Panc1 (cell line): ENCODE data around the gene MSH3. TPM values are rescaled to one million over a fixed set of nuclear protein-coding genes. Genes with fewer than 3 reads are reported as not detected.

Source experiments
- ATAC-seq: fragments of 200-7000 bp; cut with Tn5 transposase; 2 replicates; pipeline ENCODE4 v1.9.1; 2020; ENCODE audit warnings: mild to moderate bottlenecking, moderate library complexity
- BruUV-seq: library from RNA; stranded (reverse); fragments of 400-500 nt; replicated peaks from 2 replicates; lab custom pipeline; 2021; lab: Mats Ljungman, UMichigan
- CTCF ChIA-PET: fragments of 300-600 bp; sonication (Branson Sonifier 250); formaldehyde crosslinking; loops from one replicate; lab custom pipeline; 2022; ENCODE audit warnings: antibody characterized with exemption; lab: Charles Lee
- POLR2A ChIA-PET: fragments of 300-600 bp; sonication (Branson Sonifier 250); formaldehyde crosslinking; loops from one replicate; lab custom pipeline; 2022; ENCODE audit warnings: antibody characterized with exemption; lab: Charles Lee
- DNase-seq: peaks from one replicate; pipeline ENCODE4 v3.0.0-alpha.2; 2010; ENCODE audit warnings: low read depth, low spot score
- H3K27ac ChIP-seq: 2 replicates; pipeline ENCODE4 v1.5.1; 2011; ENCODE audit warnings: mild to moderate bottlenecking, low read length, inconsistent platforms
- H3K27me3 ChIP-seq: fragments of 200-500 bp; sonication (Bioruptor generic); 2 replicates; pipeline ENCODE4 v1.6.0; 2014; ENCODE audit warnings: low read length, inconsistent platforms; ENCODE audit not compliant: control insufficient read depth, insufficient read depth
- H3K36me3 ChIP-seq: fragments of 200-500 bp; sonication (Bioruptor generic); 2 replicates; pipeline ENCODE4 v1.5.1; 2014; ENCODE audit warnings: inconsistent platforms, mild to moderate bottlenecking, low read length, moderate library complexity; ENCODE audit not compliant: control insufficient read depth, insufficient read depth
- H3K4me1 ChIP-seq: 2 replicates; pipeline ENCODE4 v1.5.1; 2011; ENCODE audit warnings: inconsistent platforms, mild to moderate bottlenecking, low read length, moderate library complexity; ENCODE audit not compliant: control insufficient read depth, insufficient read depth
- H3K4me3 ChIP-seq, 2 experiments: 2 replicates each; pipeline ENCODE4 v1.5.1; 2011 to 2012; ENCODE audit warnings: low read depth in 2 of 2, low read length in 2 of 2, mild to moderate bottlenecking in 2 of 2, inconsistent platforms in 1 of 2, moderate library complexity in 1 of 2
- H3K9me3 ChIP-seq: fragments of 200-500 bp; sonication (Bioruptor generic); 2 replicates; pipeline ENCODE4 v1.5.1; 2014; ENCODE audit warnings: low read depth, mild to moderate bottlenecking, inconsistent platforms, low read length, moderate library complexity; ENCODE audit not compliant: control insufficient read depth, insufficient read depth
- POLR2AphosphoS5 ChIP-seq: IDR thresholded peaks from 2 replicates; pipeline ENCODE4 v1.6.1; 2012; ENCODE audit warnings: mild to moderate bottlenecking, low read depth, low read length, moderate library complexity
- SIN3A ChIP-seq: IDR thresholded peaks from 2 replicates; pipeline ENCODE4 v1.6.1; 2012; ENCODE audit warnings: low read depth, mild to moderate bottlenecking, low read length, moderate library complexity, borderline replicate concordance; ENCODE audit not compliant: insufficient read depth
- TCF7L2 ChIP-seq: IDR thresholded peaks from 2 replicates; pipeline ENCODE4 v1.6.1; 2011; ENCODE audit warnings: mild to moderate bottlenecking, low read depth, low read length, inconsistent platforms
- in situ Hi-C: cut with HindIII; loops from 2 replicates; pipeline ENCODE4 v1.10.0; 2016; ENCODE audit warnings: low sequenced_read_pairs, low pct_unique_long_range_greater_than_20kb
- intact Hi-C: fragments of 100-400 bp; cut with micrococcal nuclease; formaldehyde crosslinking; loops from one replicate; pipeline ENCODE4 v1.10.0; 2022; ENCODE audit not compliant: unreplicated experiment
- total RNA-seq: library from RNA; stranded (reverse); gene quantifications from one replicate; pipeline ENCODE4 v1.2.1, GENCODE V29; 2021; ENCODE audit not compliant: unreplicated experiment
- TF ChIP-seq, protein P1 (sequence below), 2 experiments: IDR thresholded peaks; 2 replicates each; pipeline ENCODE4 v1.6.1; 2011 to 2012; ENCODE audit warnings: low read depth in 2 of 2, control low read depth in 1 of 2, low read length in 1 of 2, mild to moderate bottlenecking in 1 of 2, moderate library complexity in 1 of 2; ENCODE audit not compliant: insufficient read depth in 1 of 2
- TF ChIP-seq, protein P2 (sequence below): fragments of 450-650 bp; IDR thresholded peaks from 2 replicates; pipeline ENCODE4 v1.5.1; 2017; ENCODE audit warnings: mild to moderate bottlenecking

The MSH3 gene
- total RNA-seq, 1 experiment from 2014 or later = 18.9 TPM

DNA sequence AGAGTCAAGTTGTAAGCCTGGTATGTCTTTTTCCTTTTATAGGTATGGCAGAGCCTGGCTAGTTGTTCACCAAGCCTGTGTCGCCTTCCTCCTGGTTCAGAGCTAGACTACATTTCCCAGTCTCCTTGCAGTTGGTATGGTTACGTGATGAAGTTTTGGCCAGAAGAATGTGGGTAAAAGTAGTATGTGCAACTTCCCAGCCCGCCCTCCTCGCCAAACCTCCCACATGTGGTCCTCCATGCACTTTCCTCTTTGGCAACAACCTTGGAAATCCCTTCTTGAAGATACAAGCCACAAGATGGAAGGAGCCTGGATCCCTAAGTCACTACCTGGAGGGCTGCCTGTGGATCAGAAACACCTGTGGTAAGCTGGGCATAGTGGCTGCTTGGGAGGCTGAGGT, 36.0 kb upstream of the MSH3 start:
- no TSS peak for BruUV-seq
- Histone ChIP-seq H3K4me3 (no peak overlapping the region), H3K9me3 (no peaks in the 10 kb centered on the region), H3K27me3 (no peaks in the 10 kb centered on the region), H3K4me1 (no peaks in the 10 kb centered on the region), H3K36me3 (no peaks in the 10 kb centered on the region), H3K27ac (no peak overlapping the region)
- intact Hi-C loops = no loop called here
- in situ Hi-C loops = no loop called here
- ATAC-seq = no peak
- ChIA-PET CTCF (no interaction called here), POLR2A (no interaction called here)
- TF ChIP-seq, protein P1, sequence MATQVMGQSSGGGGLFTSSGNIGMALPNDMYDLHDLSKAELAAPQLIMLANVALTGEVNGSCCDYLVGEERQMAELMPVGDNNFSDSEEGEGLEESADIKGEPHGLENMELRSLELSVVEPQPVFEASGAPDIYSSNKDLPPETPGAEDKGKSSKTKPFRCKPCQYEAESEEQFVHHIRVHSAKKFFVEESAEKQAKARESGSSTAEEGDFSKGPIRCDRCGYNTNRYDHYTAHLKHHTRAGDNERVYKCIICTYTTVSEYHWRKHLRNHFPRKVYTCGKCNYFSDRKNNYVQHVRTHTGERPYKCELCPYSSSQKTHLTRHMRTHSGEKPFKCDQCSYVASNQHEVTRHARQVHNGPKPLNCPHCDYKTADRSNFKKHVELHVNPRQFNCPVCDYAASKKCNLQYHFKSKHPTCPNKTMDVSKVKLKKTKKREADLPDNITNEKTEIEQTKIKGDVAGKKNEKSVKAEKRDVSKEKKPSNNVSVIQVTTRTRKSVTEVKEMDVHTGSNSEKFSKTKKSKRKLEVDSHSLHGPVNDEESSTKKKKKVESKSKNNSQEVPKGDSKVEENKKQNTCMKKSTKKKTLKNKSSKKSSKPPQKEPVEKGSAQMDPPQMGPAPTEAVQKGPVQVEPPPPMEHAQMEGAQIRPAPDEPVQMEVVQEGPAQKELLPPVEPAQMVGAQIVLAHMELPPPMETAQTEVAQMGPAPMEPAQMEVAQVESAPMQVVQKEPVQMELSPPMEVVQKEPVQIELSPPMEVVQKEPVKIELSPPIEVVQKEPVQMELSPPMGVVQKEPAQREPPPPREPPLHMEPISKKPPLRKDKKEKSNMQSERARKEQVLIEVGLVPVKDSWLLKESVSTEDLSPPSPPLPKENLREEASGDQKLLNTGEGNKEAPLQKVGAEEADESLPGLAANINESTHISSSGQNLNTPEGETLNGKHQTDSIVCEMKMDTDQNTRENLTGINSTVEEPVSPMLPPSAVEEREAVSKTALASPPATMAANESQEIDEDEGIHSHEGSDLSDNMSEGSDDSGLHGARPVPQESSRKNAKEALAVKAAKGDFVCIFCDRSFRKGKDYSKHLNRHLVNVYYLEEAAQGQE (IDR thresholded peaks at IDR 0.05; ENCODE audit: insufficient read depth in 1 of 2, low read depth in 2 of 2, low read length in 1 of 2) = no peak
- TF ChIP-seq POLR2AphosphoS5 (no peak), SIN3A (no peak), TCF7L2 (no peak)
- TF ChIP-seq, protein P2, sequence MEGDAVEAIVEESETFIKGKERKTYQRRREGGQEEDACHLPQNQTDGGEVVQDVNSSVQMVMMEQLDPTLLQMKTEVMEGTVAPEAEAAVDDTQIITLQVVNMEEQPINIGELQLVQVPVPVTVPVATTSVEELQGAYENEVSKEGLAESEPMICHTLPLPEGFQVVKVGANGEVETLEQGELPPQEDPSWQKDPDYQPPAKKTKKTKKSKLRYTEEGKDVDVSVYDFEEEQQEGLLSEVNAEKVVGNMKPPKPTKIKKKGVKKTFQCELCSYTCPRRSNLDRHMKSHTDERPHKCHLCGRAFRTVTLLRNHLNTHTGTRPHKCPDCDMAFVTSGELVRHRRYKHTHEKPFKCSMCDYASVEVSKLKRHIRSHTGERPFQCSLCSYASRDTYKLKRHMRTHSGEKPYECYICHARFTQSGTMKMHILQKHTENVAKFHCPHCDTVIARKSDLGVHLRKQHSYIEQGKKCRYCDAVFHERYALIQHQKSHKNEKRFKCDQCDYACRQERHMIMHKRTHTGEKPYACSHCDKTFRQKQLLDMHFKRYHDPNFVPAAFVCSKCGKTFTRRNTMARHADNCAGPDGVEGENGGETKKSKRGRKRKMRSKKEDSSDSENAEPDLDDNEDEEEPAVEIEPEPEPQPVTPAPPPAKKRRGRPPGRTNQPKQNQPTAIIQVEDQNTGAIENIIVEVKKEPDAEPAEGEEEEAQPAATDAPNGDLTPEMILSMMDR = no peak
- DNase-seq = no peak

DNA sequence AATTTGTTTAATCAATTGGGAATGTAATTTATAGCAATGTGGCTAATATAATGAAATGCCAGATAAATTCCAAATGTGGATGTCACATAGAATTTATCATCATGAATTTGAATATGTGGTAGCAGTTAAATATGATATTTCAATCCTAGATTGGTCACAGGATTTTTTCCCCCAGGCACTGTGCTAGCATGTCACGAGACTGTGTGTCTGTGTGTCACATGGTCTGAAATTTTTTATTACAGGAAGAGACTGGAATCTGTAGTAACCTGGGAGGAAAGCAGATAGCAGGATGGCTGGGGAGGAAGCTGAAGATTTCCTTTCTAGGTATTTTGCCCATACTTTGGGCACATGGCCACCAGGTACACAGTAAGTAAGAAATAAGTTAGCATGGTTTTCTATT, 35.4 kb upstream of the MSH3 start:
- in situ Hi-C loops = no loop called here
- ChIA-PET CTCF (no interaction called here), POLR2A (no interaction called here)
- Histone ChIP-seq H3K27me3 (no peaks in the 10 kb centered on the region), H3K9me3 (no peaks in the 10 kb centered on the region), H3K27ac (no peak overlapping the region), H3K36me3 (no peaks in the 10 kb centered on the region), H3K4me1 (no peaks in the 10 kb centered on the region), H3K4me3 (no peak overlapping the region)
- ATAC-seq (no peak), DNase-seq (no peak)
- TF ChIP-seq, protein P2 = no peak
- TF ChIP-seq POLR2AphosphoS5 = no peak
- TF ChIP-seq, protein P1 (IDR thresholded peaks at IDR 0.05; ENCODE audit: insufficient read depth in 1 of 2, low read depth in 2 of 2, low read length in 1 of 2) = no peak
- no peak for TF ChIP-seq TCF7L2
- TF ChIP-seq SIN3A = no peak
- BruUV-seq = no TSS peak
- intact Hi-C loops = no loop called here
